Measurements from ENCODE around the gene NUP210. TPM values are rescaled to one million over a fixed set of nuclear protein-coding genes. Genes with fewer than 3 reads are reported as not detected.

NUP210 gene
- total and polyA plus RNA-seq, 2 donors (not counting 3 experiments of a cell fraction or from before 2014, with no cell fraction given): 0.14 to 0.84 TPM

DNA sequence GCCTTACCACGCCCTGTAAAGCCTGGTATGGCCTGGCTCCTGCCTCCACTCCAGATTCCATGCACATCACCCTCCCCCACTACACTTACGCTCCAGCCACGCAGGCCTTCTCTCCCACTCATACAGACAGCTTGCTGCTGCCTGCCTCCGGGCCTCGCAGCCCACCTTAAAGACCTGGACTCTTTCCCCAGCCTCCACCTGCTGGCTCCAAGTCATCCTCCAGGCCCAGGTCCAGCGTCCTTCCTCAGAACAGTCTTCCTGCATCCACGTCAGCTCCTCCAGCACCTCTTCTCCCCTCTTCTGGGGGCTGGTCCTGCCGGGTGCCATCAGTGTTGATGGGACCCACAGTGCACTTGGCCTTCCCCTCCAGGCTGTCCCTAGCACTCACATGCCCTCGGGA lies 75.5 kb downstream of the NUP210 start:
- H4K20me1 ChIP-seq (replicated peaks; ENCODE audit: control insufficient read depth, extremely low read depth, insufficient read depth, low read length): no peaks in the 10 kb centered on the region
- TF ChIP-seq POLR2A (IDR thresholded peaks at IDR 0.05; ENCODE audit: low read depth, low read length): no peak
- H3K9me1 ChIP-seq (replicated peaks; ENCODE audit: control insufficient read depth, extremely low read depth, insufficient read depth, low read length): no peaks in the 10 kb centered on the region
- no peak overlapping the region for H3K4me3 ChIP-seq (replicated peaks in 1 of 3; ENCODE audit: insufficient read depth in 1 of 3, low read depth in 1 of 3, low read length in 3 of 3)
- no peaks in the 10 kb centered on the region for H3K36me3 ChIP-seq (ENCODE audit: control insufficient read depth in 2 of 2, extremely low read depth in 1 of 2, insufficient read depth in 2 of 2, low read length in 2 of 2)
- no TSS peak for BruUV-seq (replicated peaks)
- FAIRE-seq (no peak), DNase-seq (ENCODE audit: low read depth, low spot score) (no peak)
- H3K79me2 ChIP-seq (ENCODE audit: control insufficient read depth, insufficient read depth, low read length): no peaks in the 10 kb centered on the region
- dilution Hi-C loops (cut with MboI; ENCODE audit: extremely low pct_ligation_motif_present, low sequenced_read_pairs) (no loop called here), intact Hi-C loops (cut with micrococcal nuclease) (no loop called here)
- no peak overlapping the region for H3K4me2 ChIP-seq (ENCODE audit: insufficient read depth, low read length)
- no peak overlapping the region for H3K9ac ChIP-seq (replicated peaks; ENCODE audit: extremely low read depth, insufficient read depth, low read length)
- H3K27ac ChIP-seq (ENCODE audit: insufficient read depth, low read depth, low read length): no peak overlapping the region
- POLR2A ChIA-PET: no interaction called here
- H3K27me3 ChIP-seq (ENCODE audit: control insufficient read depth in 2 of 2, insufficient read depth in 2 of 2, low read length in 2 of 2): no peaks in the 10 kb centered on the region
- CTCF ChIA-PET: no interaction called here
- no peak overlapping the region for H2AFZ ChIP-seq (ENCODE audit: low read depth, low read length)
- H3K9me3 ChIP-seq (replicated peaks; ENCODE audit: control insufficient read depth, insufficient read depth, low read length): no peaks in the 10 kb centered on the region
- H3K4me1 ChIP-seq (ENCODE audit: control insufficient read depth, extremely low read depth, insufficient read depth, low read length): no peaks in the 10 kb centered on the region

DNA sequence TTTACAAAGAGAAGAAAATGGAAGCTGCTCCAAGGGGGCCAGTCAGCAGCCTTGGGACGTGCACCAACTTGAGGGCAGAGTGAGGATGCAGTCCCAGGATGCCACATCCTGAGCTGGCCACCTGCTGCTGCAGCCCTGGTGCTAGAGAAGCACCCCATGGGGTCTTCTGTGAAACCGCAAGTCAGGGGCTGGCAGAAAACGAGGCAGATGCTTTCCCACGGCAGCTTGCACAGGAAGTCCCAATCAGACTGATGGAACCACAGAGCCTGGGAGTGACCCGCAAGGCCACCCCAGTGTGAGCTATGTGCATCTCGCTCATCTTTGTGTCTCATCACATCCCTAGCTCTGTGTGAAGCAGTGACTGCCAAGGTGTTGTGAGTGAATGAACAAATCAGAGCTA lies 76.5 kb downstream of the NUP210 start:
- dilution Hi-C loops (cut with MboI; ENCODE audit: extremely low pct_ligation_motif_present, low sequenced_read_pairs): no loop called here
- Histone ChIP-seq H3K79me2 (ENCODE audit: control insufficient read depth, insufficient read depth, low read length) (no peaks in the 10 kb centered on the region), H3K9ac (replicated peaks; ENCODE audit: extremely low read depth, insufficient read depth, low read length) (no peak overlapping the region), H3K4me1 (ENCODE audit: control insufficient read depth, extremely low read depth, insufficient read depth, low read length) (no peaks in the 10 kb centered on the region), H3K9me3 (replicated peaks; ENCODE audit: control insufficient read depth, insufficient read depth, low read length) (no peaks in the 10 kb centered on the region), H3K27ac (ENCODE audit: insufficient read depth, low read depth, low read length) (no peak overlapping the region), H3K36me3 (ENCODE audit: control insufficient read depth in 2 of 2, extremely low read depth in 1 of 2, insufficient read depth in 2 of 2, low read length in 2 of 2) (no peaks in the 10 kb centered on the region), H4K20me1 (replicated peaks; ENCODE audit: control insufficient read depth, extremely low read depth, insufficient read depth, low read length) (no peaks in the 10 kb centered on the region), H3K4me2 (ENCODE audit: insufficient read depth, low read length) (no peak overlapping the region), H2AFZ (ENCODE audit: low read depth, low read length) (no peak overlapping the region), H3K9me1 (replicated peaks; ENCODE audit: control insufficient read depth, extremely low read depth, insufficient read depth, low read length) (no peaks in the 10 kb centered on the region), H3K4me3 (replicated peaks in 1 of 3; ENCODE audit: insufficient read depth in 1 of 3, low read depth in 1 of 3, low read length in 3 of 3) (no peak overlapping the region), H3K27me3 (ENCODE audit: control insufficient read depth in 2 of 2, insufficient read depth in 2 of 2, low read length in 2 of 2) (no peaks in the 10 kb centered on the region)
- intact Hi-C loops (cut with micrococcal nuclease): no loop called here
- CTCF ChIA-PET: no interaction called here
- DNase-seq (ENCODE audit: low read depth, low spot score): no peak
- POLR2A ChIA-PET: no interaction called here
- no peak for FAIRE-seq
- no TSS peak for BruUV-seq (replicated peaks)
- TF ChIP-seq, protein P1, sequence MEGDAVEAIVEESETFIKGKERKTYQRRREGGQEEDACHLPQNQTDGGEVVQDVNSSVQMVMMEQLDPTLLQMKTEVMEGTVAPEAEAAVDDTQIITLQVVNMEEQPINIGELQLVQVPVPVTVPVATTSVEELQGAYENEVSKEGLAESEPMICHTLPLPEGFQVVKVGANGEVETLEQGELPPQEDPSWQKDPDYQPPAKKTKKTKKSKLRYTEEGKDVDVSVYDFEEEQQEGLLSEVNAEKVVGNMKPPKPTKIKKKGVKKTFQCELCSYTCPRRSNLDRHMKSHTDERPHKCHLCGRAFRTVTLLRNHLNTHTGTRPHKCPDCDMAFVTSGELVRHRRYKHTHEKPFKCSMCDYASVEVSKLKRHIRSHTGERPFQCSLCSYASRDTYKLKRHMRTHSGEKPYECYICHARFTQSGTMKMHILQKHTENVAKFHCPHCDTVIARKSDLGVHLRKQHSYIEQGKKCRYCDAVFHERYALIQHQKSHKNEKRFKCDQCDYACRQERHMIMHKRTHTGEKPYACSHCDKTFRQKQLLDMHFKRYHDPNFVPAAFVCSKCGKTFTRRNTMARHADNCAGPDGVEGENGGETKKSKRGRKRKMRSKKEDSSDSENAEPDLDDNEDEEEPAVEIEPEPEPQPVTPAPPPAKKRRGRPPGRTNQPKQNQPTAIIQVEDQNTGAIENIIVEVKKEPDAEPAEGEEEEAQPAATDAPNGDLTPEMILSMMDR (IDR thresholded peaks at IDR 0.05; ENCODE audit: extremely low read depth in 1 of 2, insufficient read depth in 1 of 2, low read depth in 1 of 2, low read length in 2 of 2): no peak
- TF ChIP-seq GATA2 (IDR thresholded peaks at IDR 0.05; ENCODE audit: insufficient read depth, insufficient read length, low read depth, low read length) (no peak), MYC (IDR thresholded peaks at IDR 0.05; ENCODE audit: low read depth, low read length) (no peak), POLR2AphosphoS5 (IDR thresholded peaks at IDR 0.05; ENCODE audit: insufficient read depth, low read depth, low read length) (no peak), FOS (IDR thresholded peaks at IDR 0.05; ENCODE audit: borderline replicate concordance, insufficient read depth, low read length) (no peak), JUN (IDR thresholded peaks at IDR 0.05; ENCODE audit: borderline replicate concordance, insufficient read depth, insufficient read length, low read depth) (no peak), POLR2A (IDR thresholded peaks at IDR 0.05; ENCODE audit: low read depth, low read length) (no peak), EZH2 (IDR thresholded peaks at IDR 0.05; ENCODE audit: borderline replicate concordance, low read depth, low read length, severe bottlenecking) (no peak)
- TF ChIP-seq, protein P2, sequence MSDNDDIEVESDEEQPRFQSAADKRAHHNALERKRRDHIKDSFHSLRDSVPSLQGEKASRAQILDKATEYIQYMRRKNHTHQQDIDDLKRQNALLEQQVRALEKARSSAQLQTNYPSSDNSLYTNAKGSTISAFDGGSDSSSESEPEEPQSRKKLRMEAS (IDR thresholded peaks at IDR 0.05; ENCODE audit: insufficient read depth, insufficient read length): no peak

Measured in endothelial cell of umbilical vein (primary cell).